ENCODE measurements around the gene DDX21.
"Not testable (repeated sequence)": the region's sequence is repeated elsewhere in the genome, so short reads cannot be mapped to it uniquely, and the experiment has no call there.

Gene DDX21

GRCh38 chr10:68955832-68956532 is at the start of gene DDX21:
TSS of gene DDX21 (plus strand) at chr10:68956170. CDS start at chr10:68956226, 56 bp downstream.
- DNase-seq = peak; percentile 90

GRCh38 chr10:68924593-68924992 is 31.4 kb upstream of the DDX21 start:
- no peak for DNase-seq

- DNase-seq = no peak
Measured at GRCh38 chr10:68925489-68925888, 30.5 kb upstream of the DDX21 start.

GRCh38 chr10:68929157-68929556 is 26.8 kb upstream of the DDX21 start:
- not testable (repeated sequence) for DNase-seq

GRCh38 chr10:68929888-68930287 is 26.1 kb upstream of the DDX21 start:
- not testable (repeated sequence) for DNase-seq

GRCh38 chr10:68932860-68933259 is 23.1 kb upstream of the DDX21 start:
- DNase-seq = not testable (repeated sequence)

DNA sequence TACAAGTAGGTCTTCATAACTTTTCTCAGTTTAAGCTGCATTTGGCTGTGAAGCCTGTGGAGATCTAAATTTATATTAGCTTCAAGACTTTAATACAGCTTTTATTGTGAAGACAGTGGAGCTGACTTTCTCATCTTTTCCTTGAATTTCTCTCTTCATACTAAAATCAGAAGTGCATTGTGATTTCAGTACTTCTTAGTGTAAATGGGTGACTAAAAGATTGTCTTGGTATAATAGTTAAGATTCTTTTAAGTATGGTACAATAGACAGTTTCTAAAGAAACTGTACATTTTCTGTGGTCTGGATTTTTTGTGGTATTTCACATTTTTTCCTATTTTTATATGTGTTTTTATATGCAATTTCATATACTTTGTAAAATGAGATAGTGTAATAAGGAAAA is 21.0 kb upstream of the DDX21 start:
- DNase-seq = no peak

- DNase-seq = no peak
Measured at GRCh38 chr10:68938117-68938516, 17.9 kb upstream of the DDX21 start.

DNA sequence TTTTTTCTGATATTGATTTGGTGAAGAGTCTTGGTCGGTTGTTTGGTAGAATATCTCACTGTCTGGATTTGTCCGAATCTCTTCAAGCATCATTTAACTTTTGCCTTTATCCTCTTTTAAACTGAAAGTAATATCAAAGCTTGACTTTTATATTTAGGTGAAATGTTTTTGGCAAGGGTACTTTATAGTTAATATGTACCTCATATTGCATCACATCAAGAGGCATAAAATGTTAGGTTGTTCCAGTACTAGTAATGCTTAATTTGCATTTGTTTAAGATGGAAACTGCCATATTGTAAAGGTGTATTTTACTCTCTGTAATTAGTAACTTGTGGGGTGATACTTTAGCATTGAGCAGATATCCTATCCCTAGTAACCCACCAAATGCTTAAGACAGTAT is 17.1 kb upstream of the DDX21 start:
- DNase-seq = no peak

DNA sequence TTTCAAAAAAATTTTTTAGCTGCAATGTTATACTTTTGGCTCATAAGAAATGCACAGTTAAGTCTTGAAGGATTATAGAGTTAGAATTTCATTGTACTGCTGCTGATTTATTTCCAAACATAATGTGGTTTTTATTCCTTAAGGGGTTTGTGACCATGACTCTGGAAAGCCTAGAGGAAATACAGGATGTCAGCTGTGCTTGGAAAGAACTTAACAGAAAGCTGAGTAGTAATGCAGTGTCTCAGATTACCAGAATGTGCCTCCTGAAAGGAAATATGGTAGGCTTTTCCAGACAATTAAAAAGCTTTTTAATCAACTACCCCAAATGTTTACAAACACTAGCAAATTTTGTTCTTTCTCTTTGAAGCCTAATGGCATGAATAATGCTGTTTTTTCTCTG is 15.1 kb upstream of the DDX21 start:
- not testable (repeated sequence) for DNase-seq

DNA sequence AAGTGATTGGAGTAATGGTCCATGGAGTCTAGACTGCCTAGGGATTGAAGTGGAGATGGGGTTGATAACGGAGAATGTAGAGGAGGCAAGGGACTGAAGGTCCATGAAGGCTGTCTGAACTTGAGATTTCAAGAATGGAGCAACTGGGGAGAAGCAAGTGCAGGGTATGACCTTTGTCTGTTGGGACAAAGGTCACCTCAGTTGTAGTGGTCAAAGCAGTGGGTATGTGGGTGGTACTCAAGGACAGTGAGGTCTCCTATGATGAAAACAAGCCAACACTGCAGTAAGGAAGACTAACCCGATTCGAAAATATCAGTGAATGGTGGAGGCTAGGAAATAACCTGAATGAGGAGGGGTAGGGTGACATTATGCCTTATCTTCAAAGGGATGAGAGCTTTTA is 5.4 kb upstream of the DDX21 start:
- DNase-seq = no peak

DNA sequence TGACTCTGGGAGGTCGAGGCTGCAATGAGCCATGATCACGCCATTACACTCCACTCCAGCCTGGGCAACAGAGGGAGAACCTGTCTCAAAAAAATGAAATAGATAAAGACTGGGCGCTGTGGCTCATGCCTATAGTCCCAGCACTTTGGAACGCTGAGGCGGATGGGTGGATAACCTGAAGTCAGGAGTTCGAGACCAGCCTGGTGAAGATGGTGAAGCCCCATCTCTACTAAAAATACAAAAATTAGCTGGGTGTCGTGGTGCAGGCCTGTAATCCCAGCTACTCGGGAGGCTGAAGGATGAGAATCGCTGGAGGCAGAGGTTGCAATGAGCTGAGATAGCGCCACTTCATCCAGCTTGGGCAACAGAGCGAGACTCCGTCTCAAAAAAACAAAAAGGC is 1.1 kb upstream of the DDX21 start:
- no peak for DNase-seq

- DNase-seq = peak; percentile 64
Measured at GRCh38 chr10:68955355-68955831, 577 bp upstream of the DDX21 start.

GRCh38 chr10:68957284-68957615 is 1.3 kb downstream of the DDX21 start:
- no peak for DNase-seq

DNA sequence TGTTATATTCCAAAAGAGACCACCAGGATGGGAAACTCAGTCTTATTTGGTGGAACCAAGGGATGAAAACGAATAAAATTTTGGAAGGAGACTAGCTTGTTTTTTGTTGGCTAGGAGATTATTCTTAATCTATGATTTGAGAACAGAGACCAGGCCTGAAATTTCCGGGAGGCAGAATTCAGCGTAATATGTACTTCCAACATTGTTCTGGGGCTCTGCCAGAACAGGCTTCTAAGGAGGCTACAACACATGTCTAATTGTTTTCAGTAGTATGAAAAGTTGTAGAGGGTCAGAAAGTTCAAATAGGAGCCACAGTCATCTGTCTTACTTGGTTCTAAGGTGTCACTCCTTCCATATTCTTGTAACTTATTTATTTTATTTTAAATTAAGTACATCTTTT is 1.7 kb downstream of the DDX21 start:
- DNase-seq = no peak

DNA sequence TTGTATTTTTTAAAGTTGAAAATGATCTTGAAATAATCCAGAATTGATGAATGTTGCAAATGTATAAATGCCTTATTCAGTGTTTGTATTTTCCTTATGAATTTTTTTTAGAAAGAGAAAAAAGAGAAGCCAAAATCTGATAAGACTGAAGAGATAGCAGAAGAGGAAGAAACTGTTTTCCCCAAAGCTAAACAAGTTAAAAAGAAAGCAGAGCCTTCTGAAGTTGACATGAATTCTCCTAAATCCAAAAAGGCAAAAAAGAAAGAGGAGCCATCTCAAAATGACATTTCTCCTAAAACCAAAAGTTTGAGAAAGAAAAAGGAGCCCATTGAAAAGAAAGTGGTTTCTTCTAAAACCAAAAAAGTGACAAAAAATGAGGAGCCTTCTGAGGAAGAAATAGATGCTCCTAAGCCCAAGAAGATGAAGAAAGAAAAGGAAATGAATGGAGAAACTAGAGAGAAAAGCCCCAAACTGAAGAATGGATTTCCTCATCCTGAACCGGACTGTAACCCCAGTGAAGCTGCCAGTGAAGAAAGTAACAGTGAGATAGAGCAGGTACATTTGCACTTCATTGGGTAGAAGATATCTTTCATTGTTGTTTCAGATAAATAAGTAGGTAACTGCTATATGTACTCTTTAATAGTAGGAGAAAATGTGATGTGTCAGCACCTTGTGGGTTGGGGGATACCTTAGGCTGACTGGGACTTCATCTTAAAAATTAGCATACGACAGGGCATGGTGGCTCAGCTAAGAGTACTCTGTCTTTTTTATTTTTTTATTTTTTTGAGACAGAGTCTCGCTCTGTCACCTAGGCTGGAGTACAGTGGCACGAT is 3.9 kb downstream of the DDX21 start:
- DNase-seq = no peak

- DNase-seq = no peak
Measured at GRCh38 chr10:68963151-68963550, 7.2 kb downstream of the DDX21 start.

- DNase-seq = no peak
Measured at GRCh38 chr10:68973975-68974374, 18.0 kb downstream of the DDX21 start.

DNA sequence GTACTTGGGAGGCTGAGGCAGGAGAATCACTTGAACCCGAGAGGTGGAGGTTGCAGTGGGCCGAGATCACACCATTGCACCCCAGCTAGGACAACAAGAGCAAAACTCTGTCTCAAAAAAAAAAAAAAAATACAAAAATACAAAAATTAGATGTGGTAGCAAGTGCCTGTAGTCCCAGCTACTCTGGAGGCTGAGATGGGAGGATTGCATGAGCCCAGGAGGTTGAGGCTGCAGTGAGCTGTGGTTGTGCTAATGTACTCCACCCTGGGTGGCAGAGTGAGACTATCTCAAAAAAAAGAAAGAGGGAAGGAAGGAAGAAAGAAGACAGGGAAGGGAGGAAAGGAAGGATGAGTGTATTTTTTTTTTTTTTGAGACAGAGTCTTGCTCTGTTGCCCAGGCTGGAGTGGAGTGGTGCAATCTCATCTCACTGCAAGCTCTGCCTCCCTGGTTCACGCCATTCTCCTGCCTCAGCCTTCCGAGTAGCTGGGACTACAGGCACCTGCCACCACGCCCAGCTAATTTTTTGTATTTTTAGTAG is 20.0 kb downstream of the DDX21 start:
- not testable (repeated sequence) for DNase-seq

DNA sequence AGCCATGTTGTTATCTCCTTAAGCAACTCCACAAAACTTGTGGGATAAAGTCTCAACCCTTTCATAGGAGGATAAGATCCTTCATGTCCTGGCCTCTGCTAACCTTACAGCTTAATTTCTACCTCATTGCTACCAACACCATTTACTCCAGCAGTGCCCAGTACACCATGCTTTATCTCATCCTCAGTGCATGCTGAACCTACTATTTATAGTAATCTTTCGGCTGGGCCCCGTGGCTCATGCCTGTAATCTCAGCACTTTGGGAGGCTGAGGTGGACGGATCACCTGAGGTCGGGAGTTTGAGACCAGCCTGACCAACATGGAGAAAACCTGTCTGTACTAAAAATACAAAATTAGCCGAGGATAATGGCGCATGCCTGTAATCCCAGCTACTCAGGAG is 23.8 kb downstream of the DDX21 start:
- DNase-seq = not testable (repeated sequence)

DNA sequence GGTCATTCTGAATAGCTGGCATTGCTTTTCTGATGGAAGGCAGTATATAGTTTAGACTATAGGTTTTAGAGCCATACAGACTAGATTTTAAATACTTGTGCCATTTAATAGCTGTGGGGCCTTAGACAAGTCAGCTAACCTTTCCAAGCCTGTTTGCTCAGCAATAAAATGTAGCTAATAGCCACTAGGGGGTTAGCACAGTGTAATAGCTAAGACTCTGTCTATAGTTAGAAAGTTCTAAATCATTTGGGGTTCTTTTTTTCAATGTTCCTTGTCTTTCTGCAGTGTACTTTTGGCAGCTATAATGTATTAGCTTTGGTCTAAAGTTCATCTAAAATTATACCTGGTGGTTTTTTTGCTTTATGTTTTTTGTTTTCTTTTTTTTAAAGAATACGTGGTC is 25.1 kb downstream of the DDX21 start:
- DNase-seq = no peak

- DNase-seq = no peak
Measured at GRCh38 chr10:68982389-68982788, 26.4 kb downstream of the DDX21 start.

DNA sequence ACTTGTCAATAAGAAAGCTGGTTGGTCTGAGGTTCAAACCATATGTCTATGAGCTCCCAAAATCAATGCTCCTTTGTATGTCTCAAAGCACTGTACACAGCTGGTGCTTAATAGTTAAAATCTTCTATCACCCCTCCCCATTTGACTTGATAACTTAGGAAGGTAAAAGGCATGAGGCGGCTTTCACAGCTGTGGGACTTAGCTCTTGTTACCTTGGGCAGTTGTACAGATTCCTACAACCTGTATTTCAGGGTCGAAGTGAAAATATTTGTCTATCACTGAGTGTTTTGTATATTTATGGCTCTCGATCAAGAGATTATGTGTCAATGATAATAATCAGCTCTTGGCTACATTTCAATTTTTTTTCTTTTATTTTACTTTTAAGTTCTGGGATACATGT is 31.6 kb downstream of the DDX21 start:
- no peak for DNase-seq

Measured in activated CD8-positive, alpha-beta memory T cell treated with anti-CD3 and anti-CD28 coated beads, Interleukin-2, amount 50 U/mL, for 48 hours (primary cell).